Skeletal muscle tissue (tissue), 4 donors: ENCODE results near the gene SNTB2. TPM values are rescaled to one million over a fixed set of nuclear protein-coding genes. Genes with fewer than 3 reads are reported as not detected.
A peak's percentile ranks its signal among the peaks of the same experiment; 100 is the strongest.

ENCODE experiments used
- H3K27ac ChIP-seq: one replicate; pipeline ENCODE4 v1.7.0; 2013; ENCODE audit warnings: mild to moderate bottlenecking, low read depth, low read length, inconsistent platforms
- H3K27me3 ChIP-seq, 3 donors: one replicate each; pipeline ENCODE4 v1.7.0; 2013; ENCODE audit warnings: low read length in 3 of 3; ENCODE audit not compliant: control insufficient read depth in 3 of 3, insufficient read depth in 3 of 3
- H3K36me3 ChIP-seq, 3 donors: one replicate each; pipeline ENCODE4 v1.7.0; 2013; ENCODE audit warnings: low read length in 3 of 3; ENCODE audit not compliant: control insufficient read depth in 3 of 3, insufficient read depth in 3 of 3
- H3K4me1 ChIP-seq, 3 donors: one replicate each; pipeline ENCODE4 v1.7.0; 2013; ENCODE audit warnings: low read length in 3 of 3, mild to moderate bottlenecking in 3 of 3; ENCODE audit not compliant: control insufficient read depth in 3 of 3, insufficient read depth in 3 of 3
- H3K4me3 ChIP-seq, 3 donors: one replicate each; pipeline ENCODE4 v1.7.0; 2013; ENCODE audit warnings: low read length in 3 of 3
- H3K9ac ChIP-seq, 3 donors: one replicate each; pipeline ENCODE4 v1.7.0; 2013; ENCODE audit warnings: low read length in 3 of 3, mild to moderate bottlenecking in 3 of 3, moderate library complexity in 2 of 3, low read depth in 1 of 3
- H3K9me3 ChIP-seq, 3 donors: one replicate each; pipeline ENCODE4 v1.7.0; 2013; ENCODE audit warnings: low read length in 3 of 3; ENCODE audit not compliant: control insufficient read depth in 3 of 3
- total RNA-seq: library from RNA; depleted of rRNA; stranded (reverse); fragments of >200 nt; gene quantifications from one replicate; pipeline ENCODE4 v1.2.3, GENCODE V29; 2014
- donor health status: Osteomylitis.

SNTB2 gene
- total RNA-seq, 1 donor from 2014 or later: 24.5 TPM

- no peaks in the 10 kb centered on the region for H3K9me3 ChIP-seq
- peak overlapping the region; percentile 11 to 71 (median 44) for H3K9ac ChIP-seq
- H3K27ac ChIP-seq: peak overlapping the region; percentile 86
- H3K36me3 ChIP-seq: peaks cover 33 to 40% (median 37%) of the 10 kb centered on the region in 3 donors
- H3K4me1 ChIP-seq: peaks cover 40 to 68% (median 63%) of the 10 kb centered on the region in 3 donors
- peak overlapping the region; percentile 41 to 57 (median 48) for H3K4me3 ChIP-seq
- H3K27me3 ChIP-seq: no peaks in the 10 kb centered on the region
Observed at GRCh38 chr16:69326172-69326873, 139.4 kb downstream of the SNTB2 start.

GRCh38 chr16:69327585-69328310 lies 140.8 kb downstream of the SNTB2 start:
- no peaks in the 10 kb centered on the region for H3K27me3 ChIP-seq
- peaks cover 32 to 37% (median 34%) of the 10 kb centered on the region in 3 donors for H3K36me3 ChIP-seq
- H3K4me1 ChIP-seq: peaks cover 44 to 66% (median 65%) of the 10 kb centered on the region in 3 donors
- H3K4me3 ChIP-seq: peak overlapping the region in 2 of 3 donors; percentile 83 to 85
- peak overlapping the region; percentile 86 for H3K27ac ChIP-seq
- H3K9ac ChIP-seq: peak overlapping the region; percentile 68 to 89 (median 79)
- H3K9me3 ChIP-seq: no peaks in the 10 kb centered on the region

- H3K4me3 ChIP-seq: peak overlapping the region; percentile 78 to 85 (median 83)
- H3K9ac ChIP-seq: peak overlapping the region; percentile 69 to 89 (median 79)
- H3K4me1 ChIP-seq: peaks cover 45 to 57% (median 55%) of the 10 kb centered on the region in 3 donors
- H3K9me3 ChIP-seq: no peaks in the 10 kb centered on the region
- H3K27me3 ChIP-seq: no peaks in the 10 kb centered on the region
- peak overlapping the region; percentile 82 for H3K27ac ChIP-seq
- H3K36me3 ChIP-seq: peaks cover 33 to 35% (median 35%) of the 10 kb centered on the region in 3 donors
Observed at GRCh38 chr16:69328854-69329316, 141.9 kb downstream of the SNTB2 start.

- Histone ChIP-seq H3K9me3 (no peaks in the 10 kb centered on the region), H3K27ac (peak overlapping the region; percentile 82), H3K4me3 (peak overlapping the region; percentile 78 to 85 (median 83)), H3K4me1 (peaks cover 44 to 50% (median 47%) of the 10 kb centered on the region in 3 donors), H3K27me3 (no peaks in the 10 kb centered on the region), H3K36me3 (peaks cover 34 to 39% (median 36%) of the 10 kb centered on the region in 3 donors), H3K9ac (peak overlapping the region; percentile 79 to 93 (median 89))
Observed at GRCh38 chr16:69329369-69330285, 142.7 kb downstream of the SNTB2 start.

GRCh38 chr16:69330286-69331109 lies 143.5 kb downstream of the SNTB2 start, which contains the start of gene PDF:
PDF (minus strand) TSS chr16:69330588; CDS start chr16:69330570, 18 bp downstream.
- H3K27ac ChIP-seq: peak within 1 kb of the TSS; percentile 82
- H3K9ac ChIP-seq: peak within 1 kb of the TSS; percentile 87 to 93 (median 89)
- no peaks in the 10 kb centered on the region for H3K27me3 ChIP-seq
- peaks cover 37 to 43% (median 39%) of the 10 kb centered on the region in 3 donors for H3K36me3 ChIP-seq
- H3K9me3 ChIP-seq: no peaks in the 10 kb centered on the region
- H3K4me1 ChIP-seq: peaks cover 42 to 45% (median 44%) of the 10 kb centered on the region in 3 donors
- H3K4me3 ChIP-seq: peak within 1 kb of the TSS; percentile 78 to 85 (median 83)

GRCh38 chr16:69334696-69335095 lies 147.7 kb downstream of the SNTB2 start:
- no peak overlapping the region for H3K4me3 ChIP-seq
- H3K36me3 ChIP-seq: peaks cover 43 to 45% (median 44%) of the 10 kb centered on the region in 3 donors
- no peaks in the 10 kb centered on the region for H3K9me3 ChIP-seq
- no peak overlapping the region for H3K9ac ChIP-seq
- H3K4me1 ChIP-seq: peaks cover 13 to 20% (median 18%) of the 10 kb centered on the region in 3 donors
- H3K27me3 ChIP-seq: no peaks in the 10 kb centered on the region
- H3K27ac ChIP-seq: no peak overlapping the region

- peak overlapping the region; percentile 86 to 93 (median 89) for H3K9ac ChIP-seq
- no peaks in the 10 kb centered on the region for H3K27me3 ChIP-seq
- peaks cover 29 to 44% (median 43%) of the 10 kb centered on the region in 3 donors for H3K36me3 ChIP-seq
- H3K9me3 ChIP-seq: no peaks in the 10 kb centered on the region
- peak overlapping the region; percentile 86 for H3K27ac ChIP-seq
- peaks cover 16 to 26% (median 24%) of the 10 kb centered on the region in 3 donors for H3K4me1 ChIP-seq
- H3K4me3 ChIP-seq: peak overlapping the region; percentile 95 to 96 (median 96)
Observed at GRCh38 chr16:69338557-69339288, 151.8 kb downstream of the SNTB2 start.

GRCh38 chr16:69339289-69340094 lies 152.5 kb downstream of the SNTB2 start, which contains the start of the genes COG8 and NIP7:
COG8 (minus strand) TSS chr16:69339564; CDS start chr16:69339552, 12 bp downstream.
NIP7 (plus strand) TSS chr16:69339772; CDS start chr16:69339830, 58 bp downstream.
- Histone ChIP-seq H3K27me3 (no peaks in the 10 kb centered on the region), H3K36me3 (peaks cover 21 to 43% (median 37%) of the 10 kb centered on the region in 3 donors), H3K4me3 (peak within 1 kb of the TSS; percentile 95 to 96 (median 96)), H3K4me1 (peaks cover 16 to 26% (median 24%) of the 10 kb centered on the region in 3 donors), H3K27ac (peak within 1 kb of the TSS; percentile 86), H3K9ac (peak within 1 kb of the TSS; percentile 86 to 93 (median 91)), H3K9me3 (no peaks in the 10 kb centered on the region)
